Spleen (tissue), 7 donors: ENCODE measurements around the gene CRTC3.

Experiments used
- CTCF ChIP-seq, 11 experiments: fragments of 200-600 bp in 7 of 11; fragments of 450-650 bp in 4 of 11; sonication (generic) in 4 of 11; IDR thresholded peaks in 8 of 11; conservative IDR thresholded peaks in 3 of 11; 1 replicate in 7 of 11; 2 replicates in 4 of 11; pipeline versions ENCODE4 v1.4.0 to v1.8.0; 2016 to 2021; ENCODE audit warnings: antibody characterized with exemption in 11 of 11, inconsistent platforms in 4 of 11, mild to moderate bottlenecking in 1 of 11
- POLR2A ChIP-seq, 3 donors: fragments of 450-650 bp; IDR thresholded peaks; one replicate each; pipeline ENCODE4 v1.5.1; 2017; ENCODE audit warnings: antibody characterized with exemption in 3 of 3, mild to moderate bottlenecking in 1 of 3
- donor health status: DM: no; HTN: no; CAD: no; lungs with moderate emphysema.
- donor health status: DM: no; HTN: no; CAD: no.
- donor health status: DM: no; HTN: no; CAD: no.

DNA sequence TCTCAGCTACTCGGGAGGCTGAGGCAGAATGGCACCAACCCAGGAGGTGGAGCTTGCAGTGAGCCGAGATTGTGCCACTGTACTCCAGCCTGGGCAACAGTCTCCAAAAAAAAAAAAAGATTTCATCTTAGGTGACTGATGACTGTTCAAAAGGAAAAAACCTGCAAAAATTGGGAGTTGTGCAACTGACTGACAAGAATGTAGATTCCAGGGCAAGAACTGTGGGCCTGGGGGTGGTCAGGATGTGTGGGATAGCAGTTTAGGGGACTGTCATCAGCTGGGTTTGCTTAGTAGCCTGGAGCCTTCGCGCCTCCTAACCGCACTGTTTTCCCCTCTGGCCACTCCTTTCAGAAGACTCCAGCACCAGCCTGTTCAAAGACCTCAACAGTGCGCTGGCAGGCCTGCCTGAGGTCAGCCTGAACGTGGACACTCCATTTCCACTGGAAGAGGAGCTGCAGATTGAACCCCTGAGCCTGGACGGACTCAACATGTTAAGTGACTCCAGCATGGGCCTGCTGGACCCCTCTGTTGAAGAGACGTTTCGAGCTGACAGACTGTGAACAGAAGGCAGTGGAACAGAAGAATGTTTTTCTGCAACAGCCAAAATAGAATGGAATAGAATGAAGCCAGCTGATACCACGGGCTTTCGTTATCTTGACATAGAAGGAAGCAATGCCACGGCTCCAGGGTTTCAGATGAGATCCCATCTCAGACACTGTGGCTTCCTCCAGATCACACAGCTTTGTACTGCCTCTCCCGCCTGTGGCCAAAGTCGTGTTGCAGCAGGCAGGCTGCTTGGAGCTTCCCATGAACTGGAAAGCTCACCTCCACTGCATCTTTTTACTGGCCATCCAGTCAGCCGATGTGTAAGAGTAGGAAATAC, 112.1 kb downstream of the CRTC3 start:
- TF ChIP-seq CTCF (IDR thresholded peaks at IDR 0.05 in 8 of 11, conservative IDR thresholded peaks at IDR 0.05 in 3 of 11) (no peak), POLR2A (IDR thresholded peaks at IDR 0.05) (no peak)
